Tibial nerve (tissue), 4 donors: ENCODE data around the gene ZNF837.

ENCODE experiments used
- CTCF ChIP-seq, 5 experiments: fragments of 200-600 bp in 3 of 5; fragments of 450-650 bp in 2 of 5; sonication (generic) in 3 of 5; IDR thresholded peaks; one replicate each; pipeline ENCODE4 v1.5.1; 2016 to 2019; ENCODE audit warnings: antibody characterized with exemption in 5 of 5, mild to moderate bottlenecking in 3 of 5, moderate library complexity in 2 of 5
- EP300 ChIP-seq, 2 donors: sonication (generic); formaldehyde crosslinking; IDR thresholded peaks; one replicate each; pipeline ENCODE4 v1.6.1; 2017; ENCODE audit warnings: antibody characterized with exemption in 2 of 2, mild to moderate bottlenecking in 1 of 2
- POLR2A ChIP-seq, 2 donors: fragments of 450-650 bp; IDR thresholded peaks; one replicate each; pipeline ENCODE4 v1.6.1; 2017; ENCODE audit warnings: antibody characterized with exemption in 2 of 2, mild to moderate bottlenecking in 2 of 2, moderate library complexity in 2 of 2

- TF ChIP-seq CTCF (IDR thresholded peaks at IDR 0.05) (no peak), POLR2A (IDR thresholded peaks at IDR 0.05) (no peak), EP300 (IDR thresholded peaks at IDR 0.05) (no peak)
These were observed 26.9 kb upstream of the ZNF837 start for GRCh38 chr19:58407658-58408151.
